Left ventricle myocardium inferior (tissue), 1 donor: ENCODE results near the gene EXOC4. TPM values are rescaled to one million over a fixed set of nuclear protein-coding genes. Genes with fewer than 3 reads are reported as not detected.

Experiments
- DNase-seq: peaks from one replicate; pipeline ENCODE4 v3.0.0-alpha.2; 2020
- H3K27ac ChIP-seq: fragments of 200-600 bp; replicated peaks from 2 replicates; pipeline ENCODE4 v1.8.0; 2021
- H3K27me3 ChIP-seq: fragments of 200-600 bp; 2 replicates; pipeline ENCODE4 v1.8.0; 2021; ENCODE audit warnings: low read depth
- H3K36me3 ChIP-seq: fragments of 200-600 bp; 2 replicates; pipeline ENCODE4 v1.8.0; 2021
- H3K4me1 ChIP-seq: fragments of 200-600 bp; 2 replicates; pipeline ENCODE4 v1.8.0; 2021
- H3K4me3 ChIP-seq: fragments of 200-600 bp; 2 replicates; pipeline ENCODE4 v1.8.0; 2021; ENCODE audit warnings: mild to moderate bottlenecking, moderate library complexity
- H3K9me3 ChIP-seq: fragments of 200-600 bp; replicated peaks from 2 replicates; pipeline ENCODE4 v1.8.0; 2021
- CTCF ChIP-seq: fragments of 200-600 bp; IDR thresholded peaks from 2 replicates; pipeline ENCODE4 v1.8.0; 2021; ENCODE audit warnings: antibody characterized with exemption, mild to moderate bottlenecking, borderline replicate concordance
- intact Hi-C: fragments of 100-400 bp; cut with micrococcal nuclease; formaldehyde crosslinking; loops from one replicate; pipeline ENCODE4 v1.11.0; 2022
- total RNA-seq: library from RNA; stranded (reverse); fragmentation: NEBNext Ultra II Directional; extraction: Animal tissue kit (Norgen Biotek cat#: 25700); gene quantifications from one replicate; pipeline ENCODE4 v1.2.1, GENCODE V29; 2021
- donor health status: DM: no; HTN: yes; CAD: no; lungs with severe emphysema.

The EXOC4 gene
- total RNA-seq, 1 donor from 2014 or later = 33.8 TPM

- Histone ChIP-seq H3K36me3 (no peaks in the 10 kb centered on the region), H3K27ac (no peak overlapping the region), H3K27me3 (no peaks in the 10 kb centered on the region), H3K9me3 (no peaks in the 10 kb centered on the region), H3K4me1 (no peaks in the 10 kb centered on the region), H3K4me3 (no peak overlapping the region)
- TF ChIP-seq CTCF = no peak
- no peak for DNase-seq
- intact Hi-C loops = no loop called here
Measured at GRCh38 chr7:133676805-133677370, 424.0 kb downstream of the EXOC4 start.

GRCh38 chr7:133678137-133678814 lies 425.4 kb downstream of the EXOC4 start:
- H3K4me1 ChIP-seq = no peaks in the 10 kb centered on the region
- H3K27ac ChIP-seq = no peak overlapping the region
- no peak for TF ChIP-seq CTCF
- H3K27me3 ChIP-seq = no peaks in the 10 kb centered on the region
- intact Hi-C loops = no loop called here
- H3K36me3 ChIP-seq = no peaks in the 10 kb centered on the region
- no peak overlapping the region for H3K4me3 ChIP-seq
- H3K9me3 ChIP-seq = no peaks in the 10 kb centered on the region
- no peak for DNase-seq

GRCh38 chr7:133679977-133680376 lies 427.1 kb downstream of the EXOC4 start:
- Histone ChIP-seq H3K4me3 (no peak overlapping the region), H3K27ac (no peak overlapping the region), H3K4me1 (no peaks in the 10 kb centered on the region), H3K36me3 (no peaks in the 10 kb centered on the region), H3K27me3 (no peaks in the 10 kb centered on the region), H3K9me3 (no peaks in the 10 kb centered on the region)
- intact Hi-C loops = no loop called here
- no peak for TF ChIP-seq CTCF
- DNase-seq = no peak

DNA sequence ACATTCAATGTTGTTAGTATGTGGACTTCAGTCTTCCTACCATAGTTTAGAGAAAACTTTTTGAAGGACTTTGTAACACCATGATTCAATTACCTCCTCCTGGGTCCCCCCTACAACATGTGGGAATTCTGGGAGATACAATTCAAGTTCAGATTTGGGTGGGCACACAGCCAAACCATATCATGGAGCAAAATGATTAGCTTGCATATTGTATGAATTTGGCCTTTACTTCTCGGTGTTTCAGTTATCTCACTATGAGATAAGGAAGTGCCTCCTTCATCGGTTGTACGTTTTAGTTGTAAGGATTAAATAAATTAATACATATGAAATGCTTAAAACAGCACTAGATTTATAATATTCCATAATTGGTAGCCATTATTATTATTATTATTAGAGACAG lies 428.7 kb downstream of the EXOC4 start:
- DNase-seq = no peak
- Histone ChIP-seq H3K4me3 (no peak overlapping the region), H3K36me3 (no peaks in the 10 kb centered on the region), H3K27me3 (no peaks in the 10 kb centered on the region), H3K9me3 (no peaks in the 10 kb centered on the region), H3K4me1 (no peaks in the 10 kb centered on the region), H3K27ac (no peak overlapping the region)
- TF ChIP-seq CTCF = no peak
- intact Hi-C loops = no loop called here

DNA sequence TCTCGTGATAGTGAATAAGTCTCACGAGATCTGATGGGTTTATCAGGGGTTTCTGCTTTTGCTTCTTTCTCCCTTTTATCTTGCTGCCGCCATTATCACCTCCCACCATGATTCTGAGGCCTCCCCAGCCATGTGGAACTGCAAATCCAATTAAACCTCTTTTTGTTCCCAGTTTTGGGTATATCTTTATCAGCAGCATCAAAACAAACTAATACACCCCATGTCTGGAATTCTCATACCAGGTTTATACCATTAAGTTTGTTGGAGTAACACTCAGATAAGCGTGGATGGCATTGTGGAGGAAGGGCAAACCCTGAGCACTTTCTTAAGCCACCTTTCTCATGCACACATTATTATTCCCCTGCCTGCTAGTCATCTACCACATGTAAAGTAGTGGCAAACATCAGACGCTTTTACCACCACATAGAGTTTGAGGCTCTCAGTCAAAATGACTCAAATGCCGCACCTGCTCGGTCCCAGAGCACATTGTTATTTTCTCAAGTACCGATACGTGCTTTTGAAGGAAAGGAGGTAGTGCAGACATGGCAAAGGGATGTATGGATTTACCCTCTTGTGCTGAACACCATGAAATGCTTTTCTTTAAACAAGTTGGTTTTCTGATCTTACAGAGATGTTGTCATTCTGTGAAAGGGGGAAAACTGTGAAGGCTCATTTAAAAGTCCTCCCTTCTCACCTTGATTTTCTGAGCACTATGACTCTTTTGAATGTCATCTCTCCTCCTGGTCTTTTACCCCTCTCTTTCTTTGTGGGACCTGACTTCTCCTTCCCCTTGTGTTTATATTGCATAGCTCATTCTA lies 429.7 kb downstream of the EXOC4 start:
- no peak for TF ChIP-seq CTCF
- no peaks in the 10 kb centered on the region for H3K27me3 ChIP-seq
- no peaks in the 10 kb centered on the region for H3K9me3 ChIP-seq
- H3K36me3 ChIP-seq = no peaks in the 10 kb centered on the region
- no peak overlapping the region for H3K4me3 ChIP-seq
- intact Hi-C loops = no loop called here
- no peak for DNase-seq
- H3K27ac ChIP-seq = no peak overlapping the region
- no peaks in the 10 kb centered on the region for H3K4me1 ChIP-seq
